SHP77 (cell line): ENCODE measurements around the gene PRIM2.
"Not testable (repeated sequence)": the region's sequence is repeated elsewhere in the genome, so short reads cannot be mapped to it uniquely, and the experiment has no call there.

ENCODE experiments used
- DNase-seq, 2 experiments: peaks; one replicate each; lab custom pipeline; 2025; lab: John Stamatoyannopoulos, UW

The PRIM2 gene, protein sequence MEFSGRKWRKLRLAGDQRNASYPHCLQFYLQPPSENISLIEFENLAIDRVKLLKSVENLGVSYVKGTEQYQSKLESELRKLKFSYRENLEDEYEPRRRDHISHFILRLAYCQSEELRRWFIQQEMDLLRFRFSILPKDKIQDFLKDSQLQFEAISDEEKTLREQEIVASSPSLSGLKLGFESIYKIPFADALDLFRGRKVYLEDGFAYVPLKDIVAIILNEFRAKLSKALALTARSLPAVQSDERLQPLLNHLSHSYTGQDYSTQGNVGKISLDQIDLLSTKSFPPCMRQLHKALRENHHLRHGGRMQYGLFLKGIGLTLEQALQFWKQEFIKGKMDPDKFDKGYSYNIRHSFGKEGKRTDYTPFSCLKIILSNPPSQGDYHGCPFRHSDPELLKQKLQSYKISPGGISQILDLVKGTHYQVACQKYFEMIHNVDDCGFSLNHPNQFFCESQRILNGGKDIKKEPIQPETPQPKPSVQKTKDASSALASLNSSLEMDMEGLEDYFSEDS

DNA sequence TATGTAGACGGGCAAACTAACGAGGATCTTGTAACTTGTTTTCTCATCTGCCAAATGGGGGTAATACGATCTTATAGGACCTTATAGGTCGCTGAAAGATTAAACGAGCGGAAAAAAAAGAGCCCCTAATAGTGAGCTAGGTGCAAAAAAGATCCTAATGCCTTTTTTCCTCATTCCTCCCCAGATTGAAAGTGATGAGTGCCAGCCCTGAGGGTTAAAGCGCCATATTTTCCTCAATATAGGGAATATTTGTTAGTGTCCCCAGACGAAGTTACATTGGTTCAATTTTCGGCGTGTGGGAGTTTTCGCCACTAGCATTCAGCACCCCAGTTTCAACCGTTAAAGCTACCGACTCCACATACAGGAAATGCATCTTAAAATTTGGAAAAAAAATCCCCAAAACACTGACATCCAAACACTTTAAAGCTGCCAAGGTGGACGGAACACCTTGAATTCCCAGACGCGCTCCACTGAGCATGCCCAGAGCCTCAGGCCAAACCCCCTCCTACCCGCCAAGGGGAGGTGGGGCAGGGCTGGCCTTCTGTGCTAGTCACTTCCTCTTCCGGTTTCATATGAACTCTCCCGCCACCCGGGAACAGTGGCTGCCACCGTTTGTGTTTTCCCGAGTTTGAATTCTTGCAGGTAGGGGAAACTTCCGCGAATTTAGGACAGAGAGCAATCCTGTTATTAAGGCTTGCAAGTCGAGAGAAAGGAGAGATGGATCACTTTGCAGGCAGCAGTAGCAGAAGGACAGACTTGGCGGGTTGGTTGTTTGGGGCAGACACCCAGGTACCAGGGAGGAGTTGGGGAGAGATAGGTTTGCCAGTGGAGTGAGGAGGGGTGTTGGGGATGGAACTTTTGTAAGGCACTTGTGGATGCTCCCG lies at the start of gene PRIM2:
PRIM2 (plus strand) TSS at position 571 of the 884 bp plus-strand sequence. CDS start 816 bp downstream, outside the sequence.
- peak; percentile 78 to 92 for DNase-seq

DNA sequence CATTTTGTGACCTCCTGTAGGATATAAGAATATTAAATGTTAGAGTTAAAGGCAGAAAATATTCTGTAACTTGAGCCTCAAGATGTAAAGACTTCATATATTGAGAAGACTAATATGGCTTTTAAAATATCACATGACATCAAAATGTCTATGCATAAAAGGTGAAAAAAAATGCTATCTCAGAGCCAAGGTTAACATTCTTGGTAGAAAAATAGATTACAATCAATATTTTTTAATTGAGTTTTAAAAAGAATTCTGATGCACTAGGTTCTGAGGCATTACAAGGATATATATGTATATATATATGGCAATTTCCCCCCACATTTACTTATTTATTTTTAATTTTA lies 49.2 kb upstream of the PRIM2 start:
- DNase-seq = no peak

DNA sequence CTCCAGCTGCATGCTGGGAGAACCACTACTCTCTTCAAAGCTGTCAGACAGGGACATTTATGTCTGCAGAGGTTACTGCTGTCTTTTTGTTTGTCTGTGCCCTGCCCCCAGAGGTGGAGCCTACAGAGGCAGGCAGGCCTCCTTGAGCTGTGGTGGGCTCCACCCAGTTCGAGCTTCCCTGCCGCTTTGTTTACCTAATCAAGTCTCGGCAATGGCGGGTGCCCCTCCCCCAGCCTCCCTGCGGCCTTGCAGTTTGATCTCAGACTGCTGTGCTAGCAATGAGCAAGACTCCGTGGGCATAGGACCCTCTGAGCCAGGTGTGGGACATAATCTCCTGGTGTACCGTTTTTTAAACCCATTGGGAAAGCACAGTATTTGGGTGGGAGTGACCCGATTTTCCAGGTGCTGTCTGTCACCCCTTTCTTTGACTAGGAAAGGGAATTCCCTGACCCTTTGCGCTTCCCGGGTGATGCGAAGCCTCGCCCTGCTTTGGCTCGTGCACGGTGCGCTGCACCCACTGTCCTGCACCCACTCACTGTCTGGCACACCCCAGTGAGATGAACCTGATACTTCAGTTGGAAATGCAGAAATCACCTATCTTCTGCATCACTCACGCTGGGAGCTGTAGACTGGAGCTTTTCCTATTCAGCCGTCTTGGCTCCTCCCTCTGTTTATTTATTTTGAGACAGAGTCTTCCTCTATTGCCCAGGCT lies 43.2 kb upstream of the PRIM2 start:
- DNase-seq = peak; percentile 0 to 4

DNA sequence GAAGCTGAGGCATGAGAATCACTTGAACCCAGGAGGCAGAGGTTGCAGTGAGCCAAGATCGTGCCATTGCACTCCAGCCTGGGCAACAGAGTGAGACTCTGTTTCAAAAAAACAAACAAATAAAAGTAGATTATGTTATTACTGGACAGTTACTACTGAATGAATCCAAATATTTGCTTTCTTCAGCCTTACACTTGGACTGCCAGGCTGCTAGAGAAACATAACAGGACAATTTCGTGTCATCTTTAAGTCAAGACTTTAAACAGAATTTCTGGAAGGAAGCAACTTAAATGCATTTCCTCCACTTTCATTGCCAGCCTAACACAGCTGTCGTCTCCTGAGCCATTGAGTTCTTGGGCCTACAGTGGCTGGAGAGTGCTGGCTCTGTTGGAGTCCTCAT lies 42.0 kb upstream of the PRIM2 start:
- DNase-seq = no peak

DNA sequence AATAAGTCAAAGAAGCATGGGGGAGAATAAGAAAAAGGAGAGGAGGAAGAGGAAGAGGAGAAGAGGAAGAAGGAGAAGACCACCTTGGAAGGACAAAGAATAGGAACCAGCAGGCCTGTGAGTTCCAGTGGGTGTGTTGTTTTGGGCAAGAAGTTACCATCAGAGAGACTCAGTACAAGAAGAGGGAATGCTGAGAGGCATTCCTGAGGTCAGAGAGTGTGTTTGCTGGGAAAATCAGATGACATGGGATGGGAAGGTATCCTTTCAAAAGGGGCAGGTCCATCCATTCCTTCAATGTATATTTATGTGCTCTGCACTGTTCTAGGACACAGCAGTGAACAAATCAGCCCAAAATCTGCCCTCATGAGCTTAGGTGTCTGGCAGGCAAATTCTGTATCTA lies 40.5 kb upstream of the PRIM2 start:
- DNase-seq = no peak

DNA sequence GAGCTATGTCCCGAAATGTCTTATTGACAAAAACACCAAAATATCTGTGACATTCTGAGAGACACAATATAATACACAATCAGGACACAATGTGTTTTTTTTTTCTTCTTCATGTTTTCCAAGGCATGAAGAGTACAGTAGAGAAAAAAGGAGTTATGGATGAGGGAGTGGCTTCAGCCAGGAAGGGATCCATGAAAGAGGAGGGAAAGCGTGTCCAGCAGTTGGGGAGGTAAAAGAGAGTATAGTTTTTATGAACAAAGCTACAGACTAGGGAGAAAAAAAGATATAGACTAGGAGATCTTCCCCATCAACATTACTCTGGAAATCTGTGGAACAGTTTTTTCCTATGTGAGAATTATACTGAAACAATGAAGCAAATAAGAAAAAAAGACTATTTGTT lies 38.9 kb upstream of the PRIM2 start:
- DNase-seq = no peak

DNA sequence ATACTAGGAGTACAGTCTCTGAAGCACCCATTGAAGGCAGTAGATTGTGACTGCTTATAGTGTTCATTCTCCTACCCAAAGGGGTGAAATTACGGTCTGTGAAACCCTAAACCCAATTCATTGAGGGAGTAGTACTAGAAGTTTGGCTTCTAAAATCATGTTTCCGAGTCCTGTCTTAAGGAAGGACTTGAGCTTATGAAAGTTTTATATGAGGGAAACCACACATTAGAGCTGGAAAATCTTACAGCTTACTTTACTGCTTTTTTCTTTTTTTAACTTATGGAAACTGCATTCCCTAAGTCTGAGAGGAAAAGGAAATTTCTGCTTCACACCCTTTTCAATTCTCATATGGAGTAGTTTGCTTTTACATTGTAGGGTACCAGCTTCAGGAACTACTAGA lies 38.4 kb upstream of the PRIM2 start:
- no peak for DNase-seq

DNA sequence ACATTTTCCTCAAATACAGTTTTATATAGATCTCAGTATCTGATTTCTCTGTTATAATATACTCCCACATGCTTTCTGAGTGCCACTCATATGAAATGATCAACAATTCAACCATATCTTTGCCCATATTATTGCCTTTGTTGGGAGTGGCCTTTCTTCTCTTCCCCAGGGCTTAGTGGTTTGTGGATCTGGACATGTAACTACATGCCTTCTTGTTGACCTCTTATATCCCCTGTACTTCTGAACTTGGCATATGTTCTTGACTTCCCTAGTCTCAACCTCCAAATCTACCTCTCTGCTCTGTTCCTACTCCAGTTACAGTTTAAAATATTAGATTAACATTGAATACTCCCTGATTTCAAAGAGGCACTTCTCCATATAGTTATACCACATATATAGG lies 34.3 kb upstream of the PRIM2 start:
- no peak for DNase-seq

DNA sequence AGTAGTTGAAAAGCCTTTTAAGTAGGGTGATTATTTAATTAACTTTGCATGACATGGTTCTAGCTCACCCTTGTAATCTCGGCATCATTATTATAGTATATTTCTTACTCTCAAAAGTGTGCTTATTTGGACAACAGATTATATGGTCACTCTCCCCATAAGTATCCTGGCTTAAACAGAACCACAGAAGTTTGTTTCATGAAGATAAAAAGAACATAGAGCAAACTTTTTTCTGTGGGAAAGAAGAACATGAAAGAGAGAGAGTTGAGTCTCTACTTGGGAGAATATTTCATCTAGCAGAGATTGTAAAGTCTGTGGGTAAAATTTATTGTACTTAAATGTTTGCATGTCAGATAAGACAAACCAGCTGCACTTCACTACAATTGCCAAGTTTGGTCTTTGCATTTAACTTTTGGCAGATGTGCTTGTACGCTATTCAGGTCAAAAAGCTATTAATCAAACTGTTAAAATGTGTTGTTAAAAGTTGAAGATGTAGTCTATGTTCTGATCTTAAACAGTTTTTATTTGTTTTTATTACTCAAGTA lies 33.4 kb upstream of the PRIM2 start:
- DNase-seq = no peak

DNA sequence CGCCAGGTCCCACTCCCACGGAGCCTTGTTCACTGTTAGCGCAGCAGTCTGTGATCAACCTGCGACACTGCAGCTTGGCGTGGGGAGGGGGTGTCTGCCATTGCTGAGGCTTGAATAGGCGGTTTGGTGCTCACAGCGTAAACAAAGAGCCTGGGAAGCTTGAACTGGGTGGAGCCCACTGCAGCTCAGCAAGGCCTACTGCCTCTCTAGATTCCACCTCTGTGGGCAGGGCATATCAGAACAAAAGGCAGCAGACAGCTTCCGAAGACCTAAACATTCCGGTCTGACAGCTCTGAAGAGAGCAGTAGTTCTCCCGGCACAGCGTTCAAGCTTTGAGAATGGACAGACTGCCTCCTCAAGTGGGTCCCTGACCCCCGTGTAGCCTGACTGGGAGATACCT lies 29.3 kb upstream of the PRIM2 start:
- not testable (repeated sequence) for DNase-seq

DNA sequence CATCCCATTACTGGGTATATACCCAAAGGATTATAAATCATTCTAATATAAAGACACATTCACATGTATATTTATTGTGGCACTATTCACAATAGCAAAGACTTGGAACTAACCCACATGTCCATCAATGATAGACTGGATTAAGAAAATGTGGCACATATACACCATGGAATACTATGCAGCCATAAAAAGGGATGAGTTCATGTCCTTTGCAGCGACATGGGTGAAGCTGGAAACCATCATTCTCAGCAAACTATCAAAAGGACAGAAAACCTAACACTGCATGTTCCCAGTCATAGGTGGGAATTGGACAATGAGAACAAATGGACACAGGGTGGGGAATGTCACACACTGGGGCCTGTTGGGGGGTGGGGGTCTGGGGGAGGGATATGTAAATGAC lies 24.0 kb upstream of the PRIM2 start:
- DNase-seq = not testable (repeated sequence)

DNA sequence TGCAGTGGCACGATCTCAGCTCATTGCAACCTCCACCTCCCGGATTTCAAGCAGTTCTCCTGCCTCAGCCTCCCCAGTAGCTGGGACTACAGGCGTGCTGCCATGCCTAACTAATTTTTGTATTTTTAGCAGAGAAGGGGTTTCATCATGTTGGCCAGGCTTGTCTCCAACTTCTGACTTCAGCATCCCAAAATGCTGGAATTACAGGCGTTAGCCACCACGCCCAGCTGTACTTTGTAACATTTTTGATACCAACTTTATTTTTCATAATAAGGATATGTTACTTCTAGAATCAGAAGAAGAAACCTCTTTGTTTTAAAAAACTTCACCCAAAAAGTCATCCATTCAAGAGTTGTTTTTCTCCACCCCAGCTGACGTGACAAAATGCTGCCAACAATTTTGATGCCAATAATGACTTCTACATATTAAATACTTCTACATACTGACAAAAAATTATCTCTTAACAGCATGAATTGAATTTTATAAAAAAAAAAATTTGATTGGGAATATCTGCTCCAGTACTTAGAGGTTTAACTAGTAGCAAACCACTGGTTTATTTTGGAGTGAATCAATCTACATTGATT lies 22.5 kb upstream of the PRIM2 start:
- no peak for DNase-seq

DNA sequence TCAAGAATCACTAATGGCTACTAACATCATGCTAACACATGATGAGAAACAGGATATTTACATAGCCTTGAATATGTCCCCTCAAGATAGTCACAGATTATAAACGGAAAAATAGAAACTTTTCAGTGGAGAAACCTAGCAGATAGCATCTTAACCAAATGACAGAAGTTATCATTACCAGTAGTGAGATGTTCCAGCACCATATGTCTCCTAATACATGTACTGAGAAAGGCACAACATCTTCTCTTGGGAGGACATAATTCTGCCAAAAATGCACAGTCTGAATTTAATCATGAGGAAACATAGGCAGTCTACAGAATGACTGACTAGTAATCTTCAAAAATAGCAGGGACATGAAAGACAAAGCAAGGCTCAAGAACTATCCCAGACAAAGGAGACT lies 19.9 kb upstream of the PRIM2 start:
- no peak for DNase-seq

DNA sequence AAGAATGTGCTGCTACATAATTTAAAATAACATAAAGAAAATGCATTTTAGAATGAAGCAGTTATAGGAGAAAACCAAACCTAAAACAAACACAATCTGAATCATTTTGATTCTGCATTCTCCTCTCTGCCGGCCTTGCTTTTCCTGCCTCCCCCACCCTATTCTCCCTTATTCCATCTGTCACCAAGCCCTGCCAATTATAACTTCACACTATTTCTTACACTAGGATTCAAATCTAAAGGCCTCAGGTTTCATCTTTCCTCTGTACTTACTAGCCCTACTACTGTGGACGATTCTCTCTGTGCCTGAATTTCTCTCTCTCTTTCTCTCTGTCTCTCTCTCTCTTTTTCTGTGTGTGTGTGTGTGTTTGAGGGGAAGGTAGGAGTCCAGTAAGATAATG lies 18.7 kb upstream of the PRIM2 start:
- no peak for DNase-seq

DNA sequence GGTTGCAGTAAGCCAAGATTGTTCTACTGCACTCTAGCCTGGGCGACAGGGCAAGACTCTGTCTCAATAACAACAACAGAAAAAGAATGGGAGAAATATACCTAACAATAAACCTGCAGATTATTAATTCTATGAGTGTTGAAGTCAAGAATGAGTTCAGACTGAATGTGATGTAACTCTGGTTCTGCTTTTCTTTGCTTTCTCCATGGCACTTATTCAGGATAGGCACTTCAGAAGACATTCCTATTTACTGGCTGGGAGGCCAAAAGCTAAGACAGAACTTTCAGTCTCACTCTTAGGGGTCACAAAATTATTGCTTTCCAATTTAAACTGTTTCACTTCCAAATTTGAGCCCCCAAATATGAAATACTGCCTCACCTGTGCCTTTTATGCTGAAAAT lies 15.7 kb upstream of the PRIM2 start:
- DNase-seq = no peak

DNA sequence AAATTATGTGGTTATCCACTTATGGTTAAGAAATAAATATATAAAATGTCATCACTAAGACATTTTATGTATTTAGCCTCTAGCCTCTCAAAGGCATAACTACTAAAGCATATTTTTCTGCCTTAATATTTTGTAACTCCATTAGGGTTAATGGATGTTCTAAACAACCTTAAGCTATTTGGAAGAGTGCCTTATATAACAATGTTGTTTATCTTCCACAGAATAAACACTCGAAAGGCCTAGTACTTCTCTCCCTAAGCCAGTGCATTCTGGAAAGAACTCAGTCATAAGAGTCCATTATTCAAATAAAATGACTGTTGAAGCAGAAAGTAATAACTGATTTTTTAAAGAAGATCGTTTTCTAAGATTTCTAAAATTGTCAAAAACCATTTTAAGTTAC lies 15.0 kb upstream of the PRIM2 start:
- no peak for DNase-seq

DNA sequence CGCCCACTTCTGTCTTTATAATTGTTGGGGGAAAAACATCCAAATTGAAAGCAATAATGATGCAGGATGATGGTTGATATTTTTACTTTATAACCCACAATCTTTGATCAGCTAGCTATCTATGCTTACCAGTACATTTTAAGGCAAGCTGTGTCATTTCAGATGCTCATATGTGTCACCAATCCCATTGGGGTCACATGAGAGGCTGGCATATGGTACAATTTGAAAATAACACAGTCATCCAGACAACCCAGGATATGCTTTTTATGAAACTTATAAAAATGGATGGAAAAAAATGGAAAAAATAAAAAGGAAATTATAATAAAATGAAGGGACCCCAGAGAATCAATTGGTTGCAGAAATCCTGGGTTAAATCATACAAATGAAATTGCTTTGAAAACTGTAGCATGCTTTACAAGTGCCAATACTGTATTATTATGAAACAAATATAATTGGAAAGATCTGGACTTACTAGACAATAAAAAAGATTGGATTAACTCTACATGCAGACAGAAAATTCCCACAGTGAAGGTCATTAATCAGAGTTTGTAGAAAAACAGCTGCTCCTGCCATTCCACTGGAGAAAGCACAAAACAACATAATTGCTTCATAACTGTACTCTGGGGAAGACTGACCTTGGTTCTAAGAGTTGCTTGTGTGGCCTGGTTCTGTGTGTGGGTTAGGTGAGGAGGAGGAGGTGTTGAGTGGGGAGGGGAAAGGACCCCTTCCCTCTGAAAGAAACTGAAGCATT lies 13.3 kb upstream of the PRIM2 start:
- DNase-seq = no peak

DNA sequence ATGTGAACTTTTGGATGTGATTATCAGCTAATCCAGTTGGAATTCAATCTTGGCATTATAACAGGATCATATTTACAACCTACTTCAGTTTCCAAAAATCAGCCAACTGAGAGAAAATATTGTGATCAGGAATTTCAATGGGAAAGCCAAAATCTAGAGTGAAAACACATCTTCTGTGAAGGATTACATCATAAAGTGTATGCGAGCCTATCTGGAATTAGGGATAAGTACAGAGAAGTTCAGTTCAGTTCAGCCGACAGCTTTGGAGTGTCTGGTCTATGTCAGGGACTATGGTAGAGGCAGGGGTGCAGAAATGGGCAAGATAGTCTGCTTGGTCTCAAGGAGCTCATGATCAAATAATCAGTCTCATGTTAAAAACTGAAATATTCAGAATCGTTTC lies 12.3 kb upstream of the PRIM2 start:
- no peak for DNase-seq

DNA sequence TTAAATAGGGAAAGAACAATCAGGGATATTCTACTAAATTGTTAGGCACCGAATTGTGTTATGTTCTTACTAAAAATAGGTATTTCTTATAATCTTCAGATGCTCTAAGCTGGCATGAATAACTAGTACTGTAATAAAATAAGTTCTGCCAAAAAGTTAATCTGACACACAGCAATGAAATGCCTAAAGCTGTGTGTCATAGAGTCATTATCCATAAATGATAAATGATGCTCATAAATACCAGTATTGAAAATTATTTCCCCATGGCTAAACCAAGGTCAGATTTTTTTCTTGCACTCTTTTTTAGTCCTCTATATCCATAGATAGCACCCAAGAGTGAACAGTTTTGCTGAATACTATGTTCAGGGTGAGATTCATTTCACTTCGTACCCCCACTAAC lies 11.7 kb upstream of the PRIM2 start:
- no peak for DNase-seq

DNA sequence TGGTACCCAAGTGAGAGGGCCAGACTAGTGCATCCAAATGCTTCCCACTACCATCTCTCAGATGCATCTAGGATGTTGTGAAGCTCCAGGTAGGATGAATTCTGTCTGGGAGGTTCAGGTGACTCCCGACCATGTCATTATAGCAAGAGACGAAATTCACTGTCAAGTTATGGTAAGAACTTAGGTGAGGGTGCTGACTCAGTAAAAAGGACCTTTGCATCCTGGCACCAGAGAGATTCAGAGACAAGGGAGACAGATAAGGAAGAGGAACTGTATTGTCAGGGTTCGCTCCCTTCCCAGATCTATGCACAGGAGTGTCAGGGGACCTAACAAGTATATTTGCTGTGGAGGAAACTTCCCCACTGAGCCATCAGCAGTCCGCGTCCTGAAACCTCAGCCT lies 11.2 kb upstream of the PRIM2 start:
- DNase-seq = no peak

DNA sequence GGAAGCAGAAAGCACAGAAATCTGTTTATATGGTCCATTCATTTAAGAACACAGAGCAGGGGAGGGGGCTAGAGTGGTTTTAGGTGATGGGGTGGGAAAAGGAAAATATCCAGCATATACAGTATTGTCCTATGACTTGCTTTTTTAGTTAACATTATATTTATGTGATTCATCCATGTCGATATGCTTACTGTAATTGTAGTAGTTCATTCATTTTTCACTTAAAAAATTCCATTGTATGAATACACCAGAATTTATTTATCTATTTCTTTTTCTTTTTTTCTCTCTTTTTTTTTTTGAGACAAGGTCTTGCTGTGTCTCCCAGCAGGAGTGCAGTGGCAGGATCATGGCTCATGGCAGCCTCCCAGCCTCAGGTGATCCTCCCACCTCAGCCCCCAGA lies 9.6 kb upstream of the PRIM2 start:
- DNase-seq = no peak
